DND-41 (cell line): ENCODE data around the gene ZNF536.

ENCODE experiments used
- ATAC-seq: fragments of 200-7000 bp; cut with Tn5 transposase; 3 replicates; pipeline ENCODE4 v1.9.1; 2021; ENCODE audit warnings: low read depth; ENCODE audit not compliant: insufficient read depth
- DNase-seq: peaks from one replicate; pipeline ENCODE4 v3.0.0-alpha.2; 2020
- H2AFZ ChIP-seq: 2 replicates; pipeline ENCODE4 v1.6.0; 2012; ENCODE audit warnings: low read depth, low read length
- H3K27ac ChIP-seq: 2 replicates; pipeline ENCODE4 v1.5.1; 2012; ENCODE audit warnings: low read length, inconsistent platforms
- H3K27me3 ChIP-seq: fragments of 200-600 bp; sonication (generic); 2 replicates; pipeline ENCODE4 v1.6.0; 2012; ENCODE audit warnings: low read length, mild to moderate bottlenecking, inconsistent platforms; ENCODE audit not compliant: insufficient read depth, poor library complexity
- H3K36me3 ChIP-seq: 2 replicates; pipeline ENCODE4 v1.5.1; 2012; ENCODE audit warnings: low read length, inconsistent platforms; ENCODE audit not compliant: insufficient read depth
- H3K4me1 ChIP-seq: 2 replicates; pipeline ENCODE4 v1.5.1; 2012; ENCODE audit warnings: mild to moderate bottlenecking, low read length; ENCODE audit not compliant: insufficient read depth
- H3K4me2 ChIP-seq: 2 replicates; pipeline ENCODE4 v1.6.0; 2012; ENCODE audit warnings: mild to moderate bottlenecking, moderate library complexity, low read length, inconsistent platforms; ENCODE audit not compliant: insufficient read depth
- H3K4me3 ChIP-seq, 2 experiments: fragments of 200-600 bp in 1 of 2; shearing (Covaris generic) in 1 of 2; 2 replicates each; pipeline ENCODE4 v1.5.1; 2012 to 2016; ENCODE audit warnings: inconsistent platforms in 2 of 2, low read length in 2 of 2, mild to moderate bottlenecking in 2 of 2, low read depth in 1 of 2, moderate library complexity in 1 of 2
- H3K79me2 ChIP-seq: 2 replicates; pipeline ENCODE4 v1.6.0; 2012; ENCODE audit warnings: low read length, inconsistent platforms; ENCODE audit not compliant: insufficient read depth
- H3K9ac ChIP-seq: 2 replicates; pipeline ENCODE4 v1.6.0; 2012; ENCODE audit warnings: low read depth, mild to moderate bottlenecking, inconsistent platforms, low read length, moderate library complexity
- H3K9me3 ChIP-seq: 2 replicates; pipeline ENCODE4 v1.5.1; 2012; ENCODE audit warnings: low read length, moderate library complexity, mild to moderate bottlenecking, inconsistent platforms; ENCODE audit not compliant: insufficient read depth, severe bottlenecking
- H4K20me1 ChIP-seq: 2 replicates; pipeline ENCODE4 v1.6.0; 2012; ENCODE audit warnings: low read length; ENCODE audit not compliant: insufficient read depth
- CTCF ChIP-seq: IDR thresholded peaks from 2 replicates; pipeline ENCODE4 v1.5.1; 2012; ENCODE audit warnings: borderline replicate concordance, low read length, moderate library complexity, mild to moderate bottlenecking; ENCODE audit not compliant: poor library complexity, severe bottlenecking; ENCODE audit errors: extremely low read depth
- EZH2 ChIP-seq: IDR thresholded peaks from 3 replicates; pipeline ENCODE4 v1.6.1; 2012; ENCODE audit warnings: borderline replicate concordance, low read depth, mild to moderate bottlenecking, moderate library complexity, low read length, inconsistent platforms; ENCODE audit not compliant: severe bottlenecking

Gene ZNF536

GRCh38 chr19:30452931-30453330, 80.7 kb downstream of the ZNF536 start:
- Histone ChIP-seq H3K9me3 (no peaks in the 10 kb centered on the region), H3K4me3 (no peak overlapping the region), H3K79me2 (no peaks in the 10 kb centered on the region), H2AFZ (no peak overlapping the region), H3K27ac (no peak overlapping the region), H3K4me2 (no peak overlapping the region), H3K36me3 (no peaks in the 10 kb centered on the region), H3K27me3 (peaks cover 5% of the 10 kb centered on the region), H3K4me1 (peaks cover 7% of the 10 kb centered on the region; the same call in 1 of the 2 replicates), H3K9ac (no peak overlapping the region), H4K20me1 (no peaks in the 10 kb centered on the region)
- TF ChIP-seq EZH2, result no peak
- TF ChIP-seq CTCF, result no peak
- no peak for DNase-seq
- no peak for ATAC-seq

GRCh38 chr19:30453743-30454142, 81.6 kb downstream of the ZNF536 start:
- no peak for ATAC-seq
- H3K27me3 ChIP-seq, result peaks cover 1% of the 10 kb centered on the region

GRCh38 chr19:30455881-30456280, 83.7 kb downstream of the ZNF536 start:
- Histone ChIP-seq H3K9me3 (no peaks in the 10 kb centered on the region), H2AFZ (no peak overlapping the region), H4K20me1 (no peaks in the 10 kb centered on the region), H3K79me2 (no peaks in the 10 kb centered on the region), H3K4me1 (no peaks in the 10 kb centered on the region), H3K27me3 (no peaks in the 10 kb centered on the region), H3K4me2 (no peak overlapping the region), H3K27ac (no peak overlapping the region), H3K9ac (no peak overlapping the region), H3K36me3 (no peaks in the 10 kb centered on the region), H3K4me3 (no peak overlapping the region)
- no peak for TF ChIP-seq EZH2
- TF ChIP-seq CTCF, result no peak
- DNase-seq (no peak), ATAC-seq (no peak)

More at GRCh38 chr19:30453743-30454142, 81.6 kb downstream of the ZNF536 start:
- Histone ChIP-seq H3K4me1 (peaks cover 7% of the 10 kb centered on the region; the same call in 1 of the 2 replicates), H3K79me2 (no peaks in the 10 kb centered on the region), H3K9me3 (no peaks in the 10 kb centered on the region), H3K9ac (no peak overlapping the region), H2AFZ (no peak overlapping the region), H3K27ac (no peak overlapping the region), H3K36me3 (no peaks in the 10 kb centered on the region), H4K20me1 (no peaks in the 10 kb centered on the region), H3K4me3 (no peak overlapping the region), H3K4me2 (no peak overlapping the region)
- TF ChIP-seq EZH2, result no peak
- no peak for TF ChIP-seq CTCF
- DNase-seq, result no peak

GRCh38 chr19:30457484-30457883, 85.3 kb downstream of the ZNF536 start:
- H3K9ac ChIP-seq, result no peak overlapping the region
- H3K4me3 ChIP-seq, result no peak overlapping the region
- no peaks in the 10 kb centered on the region for H3K27me3 ChIP-seq
- H4K20me1 ChIP-seq, result no peaks in the 10 kb centered on the region
- no peaks in the 10 kb centered on the region for H3K4me1 ChIP-seq
- no peaks in the 10 kb centered on the region for H3K79me2 ChIP-seq
- no peaks in the 10 kb centered on the region for H3K9me3 ChIP-seq
- H3K36me3 ChIP-seq, result no peaks in the 10 kb centered on the region
- no peak overlapping the region for H3K27ac ChIP-seq
- ATAC-seq (no peak), DNase-seq (no peak)
- TF ChIP-seq EZH2 (no peak), CTCF (no peak)
- H2AFZ ChIP-seq, result no peak overlapping the region
- no peak overlapping the region for H3K4me2 ChIP-seq
